HG03159 (cell line): ENCODE measurements around the gene PDE12.
"Not testable (repeated sequence)": the region's sequence is repeated elsewhere in the genome, so short reads cannot be mapped to it uniquely, and the experiment has no call there.

Source experiments
- ATAC-seq: cut with Tn5 transposase; IDR thresholded peaks from one replicate; pipeline ENCODE4 v1.9.1; 2021; ENCODE audit warnings: mild to moderate bottlenecking, moderate library complexity; ENCODE audit not compliant: unreplicated experiment

The PDE12 gene

GRCh38 chr3:57582474-57583168 lies 26.5 kb downstream of the PDE12 start:
- ATAC-seq, result no peak

GRCh38 chr3:57583544-57583943 lies 27.5 kb downstream of the PDE12 start:
- ATAC-seq, result no peak

- ATAC-seq, result no peak
Observed at GRCh38 chr3:57586778-57587177, 30.7 kb downstream of the PDE12 start.

GRCh38 chr3:57587905-57588304 lies 31.8 kb downstream of the PDE12 start:
- no peak for ATAC-seq

GRCh38 chr3:57592306-57592705 lies 36.2 kb downstream of the PDE12 start:
- no peak for ATAC-seq

- ATAC-seq, result no peak
Observed at GRCh38 chr3:57594144-57594543, 38.1 kb downstream of the PDE12 start.

GRCh38 chr3:57594576-57594975 lies 38.5 kb downstream of the PDE12 start:
- ATAC-seq, result no peak

- no peak for ATAC-seq
Observed at GRCh38 chr3:57596495-57597126, 40.5 kb downstream of the PDE12 start.

GRCh38 chr3:57597127-57597923 lies 41.3 kb downstream of the PDE12 start, which contains the start of gene ARF4:
Gene ARF4, minus strand, starts transcription at chr3:57597344. Its CDS starts 204 bp downstream, at chr3:57597140.
- peak; percentile 93 for ATAC-seq

GRCh38 chr3:57598765-57599360 lies 42.8 kb downstream of the PDE12 start:
- ATAC-seq, result no peak

GRCh38 chr3:57600195-57600594 lies 44.1 kb downstream of the PDE12 start:
- no peak for ATAC-seq

- ATAC-seq, result no peak
Observed at GRCh38 chr3:57604971-57605370, 48.9 kb downstream of the PDE12 start.

- no peak for ATAC-seq
Observed at GRCh38 chr3:57605683-57606082, 49.6 kb downstream of the PDE12 start.

GRCh38 chr3:57611870-57612269 lies 55.8 kb downstream of the PDE12 start:
- not testable (repeated sequence) for ATAC-seq

- ATAC-seq, result no peak
Observed at GRCh38 chr3:57616233-57616632, 60.2 kb downstream of the PDE12 start.
